Adipocyte (in vitro differentiated cells): ENCODE results near the gene PCSK2.

Experiments
- DNase-seq: peaks from one replicate; pipeline ENCODE4 v3.0.0-alpha.2; 2015; ENCODE audit warnings: low read depth
- H3K27me3 ChIP-seq: replicated peaks from 2 replicates; pipeline ENCODE4 v1.7.0; 2013; ENCODE audit warnings: mild to moderate bottlenecking, low read length, moderate library complexity; ENCODE audit not compliant: control insufficient read depth, insufficient read depth
- H3K36me3 ChIP-seq: 2 replicates; pipeline ENCODE4 v1.7.0; 2013; ENCODE audit warnings: low read length, mild to moderate bottlenecking, moderate library complexity; ENCODE audit not compliant: control insufficient read depth, insufficient read depth, severe bottlenecking
- H3K4me1 ChIP-seq: 2 replicates; pipeline ENCODE4 v1.7.0; 2013; ENCODE audit warnings: mild to moderate bottlenecking, low read length, moderate library complexity; ENCODE audit not compliant: control insufficient read depth, insufficient read depth
- H3K4me3 ChIP-seq: 2 replicates; pipeline ENCODE4 v1.7.0; 2013; ENCODE audit warnings: mild to moderate bottlenecking, low read length, moderate library complexity
- H3K9ac ChIP-seq: 2 replicates; pipeline ENCODE4 v1.7.0; 2013; ENCODE audit warnings: mild to moderate bottlenecking, low read length, moderate library complexity
- H3K9me3 ChIP-seq: 2 replicates; pipeline ENCODE4 v1.7.0; 2013; ENCODE audit warnings: mild to moderate bottlenecking, low read length, moderate library complexity; ENCODE audit not compliant: control insufficient read depth

PCSK2 gene

GRCh38 chr20:17431621-17432364, 205.0 kb downstream of the PCSK2 start:
- Histone ChIP-seq H3K27me3 (peaks cover 49% of the 10 kb centered on the region), H3K4me3 (no peak overlapping the region), H3K9ac (no peak overlapping the region), H3K36me3 (no peaks in the 10 kb centered on the region), H3K4me1 (no peaks in the 10 kb centered on the region), H3K9me3 (no peaks in the 10 kb centered on the region)
- peak; percentile 84 for DNase-seq

- no peak overlapping the region for H3K4me3 ChIP-seq
- H3K27me3 ChIP-seq = peaks cover 61% of the 10 kb centered on the region
- no peaks in the 10 kb centered on the region for H3K4me1 ChIP-seq
- no peak overlapping the region for H3K9ac ChIP-seq
- peaks cover 3% of the 10 kb centered on the region for H3K9me3 ChIP-seq
- no peaks in the 10 kb centered on the region for H3K36me3 ChIP-seq
- DNase-seq = no peak
Measured at GRCh38 chr20:17436664-17437063, 209.8 kb downstream of the PCSK2 start.

- DNase-seq = no peak
- Histone ChIP-seq H3K9me3 (peaks cover 6% of the 10 kb centered on the region), H3K4me3 (no peak overlapping the region), H3K36me3 (no peaks in the 10 kb centered on the region), H3K9ac (no peak overlapping the region), H3K4me1 (no peaks in the 10 kb centered on the region), H3K27me3 (peaks cover 65% of the 10 kb centered on the region)
Measured at GRCh38 chr20:17437251-17437650, 210.4 kb downstream of the PCSK2 start.

GRCh38 chr20:17438436-17439039, 211.7 kb downstream of the PCSK2 start:
- Histone ChIP-seq H3K27me3 (peaks cover 66% of the 10 kb centered on the region), H3K36me3 (no peaks in the 10 kb centered on the region), H3K9me3 (peaks cover 10% of the 10 kb centered on the region), H3K9ac (no peak overlapping the region), H3K4me3 (no peak overlapping the region), H3K4me1 (no peaks in the 10 kb centered on the region)
- DNase-seq = no peak

GRCh38 chr20:17439616-17440296, 212.9 kb downstream of the PCSK2 start:
- Histone ChIP-seq H3K9me3 (peaks cover 10% of the 10 kb centered on the region), H3K4me1 (no peaks in the 10 kb centered on the region), H3K36me3 (no peaks in the 10 kb centered on the region), H3K9ac (no peak overlapping the region), H3K27me3 (peaks cover 68% of the 10 kb centered on the region), H3K4me3 (no peak overlapping the region)
- no peak for DNase-seq

GRCh38 chr20:17441745-17442144, 214.9 kb downstream of the PCSK2 start:
- H3K27me3 ChIP-seq = peaks cover 61% of the 10 kb centered on the region
- DNase-seq = no peak
- no peaks in the 10 kb centered on the region for H3K4me1 ChIP-seq
- H3K9ac ChIP-seq = no peak overlapping the region
- no peaks in the 10 kb centered on the region for H3K36me3 ChIP-seq
- H3K4me3 ChIP-seq = no peak overlapping the region
- H3K9me3 ChIP-seq = peaks cover 10% of the 10 kb centered on the region

GRCh38 chr20:17442588-17442987, 215.7 kb downstream of the PCSK2 start:
- H3K9me3 ChIP-seq = peaks cover 10% of the 10 kb centered on the region
- no peaks in the 10 kb centered on the region for H3K36me3 ChIP-seq
- no peak overlapping the region for H3K9ac ChIP-seq
- H3K4me1 ChIP-seq = no peaks in the 10 kb centered on the region
- peaks cover 60% of the 10 kb centered on the region for H3K27me3 ChIP-seq
- H3K4me3 ChIP-seq = no peak overlapping the region
- DNase-seq = peak; percentile 25

GRCh38 chr20:17443131-17443858, 216.5 kb downstream of the PCSK2 start:
- Histone ChIP-seq H3K9me3 (peaks cover 10% of the 10 kb centered on the region), H3K4me3 (no peak overlapping the region), H3K4me1 (no peaks in the 10 kb centered on the region), H3K27me3 (peaks cover 60% of the 10 kb centered on the region), H3K9ac (no peak overlapping the region), H3K36me3 (no peaks in the 10 kb centered on the region)
- DNase-seq = no peak

- Histone ChIP-seq H3K36me3 (no peaks in the 10 kb centered on the region), H3K4me3 (no peak overlapping the region), H3K27me3 (peaks cover 55% of the 10 kb centered on the region), H3K9me3 (peaks cover 10% of the 10 kb centered on the region), H3K4me1 (no peaks in the 10 kb centered on the region), H3K9ac (no peak overlapping the region)
- DNase-seq = no peak
Measured at GRCh38 chr20:17444091-17444490, 217.3 kb downstream of the PCSK2 start.

- Histone ChIP-seq H3K27me3 (peaks cover 55% of the 10 kb centered on the region), H3K9ac (no peak overlapping the region), H3K4me1 (no peaks in the 10 kb centered on the region), H3K4me3 (no peak overlapping the region), H3K9me3 (peaks cover 10% of the 10 kb centered on the region), H3K36me3 (no peaks in the 10 kb centered on the region)
- DNase-seq = no peak
Measured at GRCh38 chr20:17445543-17445942, 218.7 kb downstream of the PCSK2 start.

- Histone ChIP-seq H3K36me3 (no peaks in the 10 kb centered on the region), H3K9ac (no peak overlapping the region), H3K9me3 (peaks cover 14% of the 10 kb centered on the region), H3K4me1 (no peaks in the 10 kb centered on the region), H3K27me3 (peaks cover 54% of the 10 kb centered on the region), H3K4me3 (no peak overlapping the region)
- no peak for DNase-seq
Measured at GRCh38 chr20:17446171-17446570, 219.3 kb downstream of the PCSK2 start.
